ENCODE results near the gene FLAD1.

Gene FLAD1

DNA sequence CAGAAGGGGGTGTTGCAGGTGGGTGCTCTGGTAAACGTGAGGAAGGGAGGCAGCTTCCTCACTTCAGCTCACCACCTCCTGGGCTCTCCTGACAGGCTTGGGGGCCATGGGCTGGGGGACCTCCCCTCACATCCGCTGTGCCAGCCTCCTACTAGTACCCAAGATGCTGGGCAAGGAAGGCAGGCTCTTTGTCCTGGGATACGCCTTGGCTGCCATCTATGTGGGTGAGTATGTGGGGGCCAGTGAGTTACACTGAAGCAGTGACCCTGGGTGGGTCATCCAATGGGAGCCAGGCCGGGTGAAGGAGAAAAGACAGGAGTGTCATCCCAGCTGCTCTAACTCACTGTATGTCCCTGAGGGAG is 56.1 kb downstream of the FLAD1 start:
- DNase-seq (ENCODE audit: low read depth) = no peak
- no peaks in the 10 kb centered on the region for H3K36me3 ChIP-seq (ENCODE audit: control insufficient read depth, insufficient read depth, low read length, severe bottlenecking)
- H3K9me3 ChIP-seq (ENCODE audit: control insufficient read depth, low read length) = no peaks in the 10 kb centered on the region
- H3K4me3 ChIP-seq (ENCODE audit: low read length) = no peak overlapping the region
- H3K27me3 ChIP-seq (replicated peaks; ENCODE audit: control insufficient read depth, insufficient read depth, low read length) = no peaks in the 10 kb centered on the region
- no peak overlapping the region for H3K9ac ChIP-seq (ENCODE audit: low read length)
- H3K4me1 ChIP-seq (ENCODE audit: control insufficient read depth, insufficient read depth, low read length) = peaks cover 7% of the 10 kb centered on the region

DNA sequence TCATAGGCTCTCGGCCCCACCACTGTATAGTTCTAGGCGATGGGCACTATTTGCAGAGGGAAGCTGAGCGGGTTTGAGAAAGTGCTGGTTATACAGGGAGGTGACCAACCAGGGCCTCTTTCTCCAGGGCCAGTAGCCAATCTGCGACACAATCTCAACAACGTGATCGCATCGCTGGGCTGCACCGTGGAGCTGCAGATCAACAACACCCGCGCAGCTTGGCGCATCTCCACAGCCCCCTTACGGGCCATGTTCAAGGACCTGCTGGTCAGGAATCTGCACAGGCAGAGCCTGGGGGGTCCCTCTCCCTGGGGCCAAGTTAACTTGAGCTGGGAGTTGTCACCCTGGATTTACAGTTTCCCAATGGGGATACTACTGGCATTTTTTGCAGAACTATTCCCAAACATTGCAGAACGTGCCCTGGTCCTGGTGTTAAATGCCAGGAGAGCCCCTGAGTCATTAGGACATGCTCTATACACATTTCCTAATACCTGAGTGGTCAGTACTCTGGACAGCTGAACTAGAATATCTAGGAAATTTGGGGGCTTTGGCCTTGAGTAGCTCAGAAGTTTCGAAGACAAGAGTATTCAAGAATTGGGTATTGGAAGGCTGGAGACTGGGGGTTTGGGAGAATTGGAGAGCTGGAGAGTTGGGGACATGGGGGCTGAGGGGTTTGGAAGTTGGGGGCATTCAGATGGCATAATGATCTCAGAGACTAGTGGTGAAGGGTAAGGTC is 57.4 kb downstream of the FLAD1 start:
- no peak overlapping the region for H3K4me3 ChIP-seq (ENCODE audit: low read length)
- H3K9me3 ChIP-seq (ENCODE audit: control insufficient read depth, low read length) = no peaks in the 10 kb centered on the region
- H3K36me3 ChIP-seq (ENCODE audit: control insufficient read depth, insufficient read depth, low read length, severe bottlenecking) = no peaks in the 10 kb centered on the region
- no peak for DNase-seq (ENCODE audit: low read depth)
- peaks cover 12% of the 10 kb centered on the region for H3K4me1 ChIP-seq (ENCODE audit: control insufficient read depth, insufficient read depth, low read length)
- H3K27me3 ChIP-seq (replicated peaks; ENCODE audit: control insufficient read depth, insufficient read depth, low read length) = no peaks in the 10 kb centered on the region
- no peak overlapping the region for H3K9ac ChIP-seq (ENCODE audit: low read length)

Measured in adipocyte (in vitro differentiated cells).